ENCODE data around the gene MTHFD2L. TPM values are rescaled to one million over a fixed set of nuclear protein-coding genes. Genes with fewer than 3 reads are reported as not detected.
A peak's percentile ranks its signal among the peaks of the same experiment; 100 is the strongest.

Gene MTHFD2L
- 13.6 TPM for total RNA-seq (2013)
- polyA plus RNA-seq (1 to 10 TPM; 4.3 to 7.0 (median 4.8) TPM), polyA minus RNA-seq (5.7 and 8.9 TPM in 2 replicates), total RNA-seq (18.9 to 77.3 (median 27.5) reads per million in 11 experiments)

DNA sequence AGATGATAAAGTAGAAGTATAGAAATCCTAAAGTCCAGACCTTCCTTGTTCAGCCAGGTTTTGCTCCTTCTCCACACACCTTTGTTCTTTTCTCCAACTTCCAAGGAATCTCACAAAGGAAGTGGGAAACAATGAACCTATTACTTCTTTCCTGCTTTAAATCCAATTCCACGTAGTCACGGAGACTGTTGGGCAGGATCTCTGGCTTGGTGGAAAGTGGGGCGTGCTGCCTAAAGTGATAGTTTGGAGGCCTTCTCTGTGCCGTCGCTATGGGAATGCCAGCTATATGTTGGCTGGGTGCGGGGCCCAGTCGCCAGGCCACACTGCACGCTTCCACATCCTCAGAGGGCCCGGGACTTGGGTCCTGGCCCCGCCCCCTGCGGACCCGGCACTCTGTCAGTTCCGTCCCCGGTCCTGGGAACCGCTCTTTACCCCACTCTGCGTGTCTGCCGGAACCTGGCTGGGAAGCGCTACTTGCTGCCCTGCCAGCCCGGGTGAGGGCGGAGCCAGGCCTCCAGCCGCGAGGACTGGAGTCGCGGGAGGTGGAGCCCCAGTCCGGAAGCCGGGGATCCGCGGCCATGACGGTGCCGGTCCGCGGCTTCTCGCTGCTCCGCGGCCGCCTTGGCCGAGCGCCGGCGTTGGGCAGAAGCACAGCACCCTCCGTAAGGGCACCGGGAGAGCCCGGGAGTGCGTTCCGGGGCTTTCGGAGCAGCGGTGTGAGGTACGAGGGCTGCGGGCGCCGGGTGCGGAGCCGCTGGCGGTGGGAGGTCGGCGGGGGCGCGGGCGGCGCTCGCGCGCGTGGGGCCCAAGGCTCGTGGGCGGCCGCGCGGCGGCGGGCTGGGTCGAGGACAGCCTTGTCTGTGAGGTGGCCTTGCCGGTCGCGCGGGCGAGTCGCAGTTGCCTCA is at the start of gene MTHFD2L:
Gene MTHFD2L, plus strand, starts transcription at position 558 of the 905 bp plus-strand sequence. Its CDS starts 21 bp downstream, at position 579.
- Histone ChIP-seq H3K79me2 (ENCODE audit: insufficient read depth, low read length) (peaks cover 17% of the 10 kb centered on the region), H3K9me3 (replicated peaks in 1 of 2; ENCODE audit: control insufficient read depth in 1 of 2, insufficient read depth in 1 of 2, low read length in 2 of 2) (no peaks in the 10 kb centered on the region), H3K27ac (ENCODE audit: low read depth in 1 of 2, low read length in 2 of 2) (peak within 1 kb of the TSS; percentile 69 to 89), H3K4me3 (replicated peaks in 1 of 3; ENCODE audit: low read depth in 2 of 3, low read length in 3 of 3) (peak within 1 kb of the TSS; percentile 58 to 80 (median 67)), H3K4me2 (replicated peaks; ENCODE audit: extremely low read depth, low read length, poor library complexity, severe bottlenecking) (peak within 1 kb of the TSS; percentile 89), H3K36me3 (replicated peaks in 1 of 2; ENCODE audit: control insufficient read depth in 1 of 2, insufficient read depth in 2 of 2, low read length in 2 of 2) (peaks cover 6 to 21% of the 10 kb centered on the region in 2 donors), H4K20me1 (ENCODE audit: insufficient read depth, low read length) (no peaks in the 10 kb centered on the region), H2AFZ (ENCODE audit: insufficient read depth, low read depth, low read length, poor library complexity, severe bottlenecking) (peak within 1 kb of the TSS; percentile 89), H3K27me3 (ENCODE audit: control insufficient read depth in 2 of 2, insufficient read depth in 2 of 2, low read length in 2 of 2) (no peaks in the 10 kb centered on the region), H3K4me1 (ENCODE audit: control insufficient read depth in 1 of 2, insufficient read depth in 2 of 2, low read length in 2 of 2) (peaks cover 14 to 22% of the 10 kb centered on the region in 2 donors), H3K9ac (ENCODE audit: insufficient read depth, low read length, poor library complexity, severe bottlenecking) (peak within 1 kb of the TSS; percentile 87)
- Mint-ChIP-seq H3K27ac (peak within 1 kb of the TSS; percentile 88 to 98 (median 93)), H3K4me1 (peaks cover 19% of the 10 kb centered on the region), H3K27me3 (ENCODE audit: low read depth in 3 of 3) (no peaks in the 10 kb centered on the region), H3K4me3 (peak within 1 kb of the TSS; percentile 91 to 97), H3K36me3 (peaks cover 23 to 26% of the 10 kb centered on the region in 2 donors), H3K9me3 (no peaks in the 10 kb centered on the region)
- TF ChIP-seq, protein P1, sequence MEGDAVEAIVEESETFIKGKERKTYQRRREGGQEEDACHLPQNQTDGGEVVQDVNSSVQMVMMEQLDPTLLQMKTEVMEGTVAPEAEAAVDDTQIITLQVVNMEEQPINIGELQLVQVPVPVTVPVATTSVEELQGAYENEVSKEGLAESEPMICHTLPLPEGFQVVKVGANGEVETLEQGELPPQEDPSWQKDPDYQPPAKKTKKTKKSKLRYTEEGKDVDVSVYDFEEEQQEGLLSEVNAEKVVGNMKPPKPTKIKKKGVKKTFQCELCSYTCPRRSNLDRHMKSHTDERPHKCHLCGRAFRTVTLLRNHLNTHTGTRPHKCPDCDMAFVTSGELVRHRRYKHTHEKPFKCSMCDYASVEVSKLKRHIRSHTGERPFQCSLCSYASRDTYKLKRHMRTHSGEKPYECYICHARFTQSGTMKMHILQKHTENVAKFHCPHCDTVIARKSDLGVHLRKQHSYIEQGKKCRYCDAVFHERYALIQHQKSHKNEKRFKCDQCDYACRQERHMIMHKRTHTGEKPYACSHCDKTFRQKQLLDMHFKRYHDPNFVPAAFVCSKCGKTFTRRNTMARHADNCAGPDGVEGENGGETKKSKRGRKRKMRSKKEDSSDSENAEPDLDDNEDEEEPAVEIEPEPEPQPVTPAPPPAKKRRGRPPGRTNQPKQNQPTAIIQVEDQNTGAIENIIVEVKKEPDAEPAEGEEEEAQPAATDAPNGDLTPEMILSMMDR (IDR thresholded peaks at IDR 0.05) = no peak
- under 1% methylated on average over 75 of the region's 78 CpGs for WGBS (ENCODE audit: insufficient coverage)
- peak; percentile 74 to 81 (median 75) for DNase-seq
- intact Hi-C loops (cut with micrococcal nuclease) = no loop called here

DNA sequence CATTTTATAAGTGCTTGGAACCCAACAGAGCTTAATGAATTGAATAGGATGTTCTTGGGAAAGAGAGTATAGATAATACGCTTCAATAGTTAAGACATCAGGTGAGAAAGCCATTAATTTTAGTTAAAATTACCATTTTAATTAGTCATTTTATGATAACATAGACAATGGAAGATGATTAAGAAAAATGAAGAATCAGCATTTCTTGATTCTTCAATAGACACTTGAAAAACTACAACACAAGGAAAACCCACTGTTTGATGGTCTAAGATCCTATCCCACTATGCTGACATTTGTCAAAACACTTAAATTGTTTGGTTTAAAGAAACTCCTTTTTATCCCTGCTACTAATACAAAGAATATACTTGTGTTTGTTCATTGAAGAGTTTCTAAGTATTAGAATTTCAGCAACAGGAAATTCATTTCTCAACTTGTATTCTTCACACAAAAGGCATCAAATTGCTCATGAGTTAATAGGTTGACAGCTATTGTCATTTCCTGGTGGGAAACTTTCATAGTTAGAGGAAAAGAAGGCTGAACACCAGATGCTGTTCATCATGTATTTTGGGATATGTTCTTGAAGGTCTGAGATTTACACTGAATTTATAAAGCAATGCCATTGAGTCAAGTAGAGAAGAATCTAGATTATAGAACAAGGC is 49.3 kb upstream of the MTHFD2L start:
- no peaks in the 10 kb centered on the region for H3K36me3 Mint-ChIP-seq
- TF ChIP-seq, protein P1 (IDR thresholded peaks at IDR 0.05) = no peak
- Histone ChIP-seq H3K79me2 (ENCODE audit: insufficient read depth, low read length) (no peaks in the 10 kb centered on the region), H3K27me3 (ENCODE audit: control insufficient read depth in 2 of 2, insufficient read depth in 2 of 2, low read length in 2 of 2) (no peaks in the 10 kb centered on the region), H3K4me2 (replicated peaks; ENCODE audit: extremely low read depth, low read length, poor library complexity, severe bottlenecking) (no peak overlapping the region), H3K9me3 (replicated peaks in 1 of 2; ENCODE audit: control insufficient read depth in 1 of 2, insufficient read depth in 1 of 2, low read length in 2 of 2) (no peaks in the 10 kb centered on the region), H3K4me1 (ENCODE audit: control insufficient read depth in 1 of 2, insufficient read depth in 2 of 2, low read length in 2 of 2) (peaks cover 23 to 34% of the 10 kb centered on the region in 2 donors), H3K9ac (ENCODE audit: insufficient read depth, low read length, poor library complexity, severe bottlenecking) (peak overlapping the region; percentile 32), H2AFZ (ENCODE audit: insufficient read depth, low read depth, low read length, poor library complexity, severe bottlenecking) (no peak overlapping the region), H4K20me1 (ENCODE audit: insufficient read depth, low read length) (no peaks in the 10 kb centered on the region), H3K36me3 (replicated peaks in 1 of 2; ENCODE audit: control insufficient read depth in 1 of 2, insufficient read depth in 2 of 2, low read length in 2 of 2) (no peaks in the 10 kb centered on the region), H3K27ac (ENCODE audit: low read depth in 1 of 2, low read length in 2 of 2) (peak overlapping the region in 1 of 2 donors; percentile 86), H3K4me3 (replicated peaks in 1 of 3; ENCODE audit: low read depth in 2 of 3, low read length in 3 of 3) (no peak overlapping the region)
- intact Hi-C loops (cut with micrococcal nuclease) = no loop called here
- H3K27ac Mint-ChIP-seq = peak overlapping the region; percentile 62 to 98 (median 95)
- no peak for DNase-seq
- WGBS (ENCODE audit: insufficient coverage) = no CpG with 5 or more reads among the region's 1 CpG
- no peaks in the 10 kb centered on the region for H3K9me3 Mint-ChIP-seq
- peaks cover 33% of the 10 kb centered on the region for H3K4me1 Mint-ChIP-seq
- H3K27me3 Mint-ChIP-seq (ENCODE audit: low read depth in 3 of 3) = peaks cover 0 to 2% (median 0%) of the 10 kb centered on the region in 3 donors
- H3K4me3 Mint-ChIP-seq = no peak overlapping the region

Measured in CD14-positive monocyte (primary cell).